ENCODE measurements around the gene DISC1. TPM values are rescaled to one million over a fixed set of nuclear protein-coding genes. Genes with fewer than 3 reads are reported as not detected.

DISC1 gene
- polyA plus RNA-seq, 1 experiment = 5.4 TPM

- Histone ChIP-seq H3K27ac (ENCODE audit: low read depth, low read length) (no peak overlapping the region), H3K27me3 (ENCODE audit: control insufficient read depth, insufficient read depth, low read length) (no peaks in the 10 kb centered on the region), H3K4me3 (ENCODE audit: low read depth, low read length) (no peak overlapping the region), H3K9me3 (ENCODE audit: control insufficient read depth, insufficient read depth, low read length) (no peaks in the 10 kb centered on the region)
- DNase-seq (ENCODE audit: low read depth, low spot score) = no peak
- TF ChIP-seq CTCF (IDR thresholded peaks at IDR 0.05; ENCODE audit: low read depth, low read length) = no peak
- CTCF ChIA-PET = no interaction called here
- POLR2A ChIA-PET = no interaction called here
These were observed 44.2 kb downstream of the DISC1 start for GRCh38 chr1:231670755-231671154.

- Histone ChIP-seq H3K9me3 (ENCODE audit: control insufficient read depth, insufficient read depth, low read length) (no peaks in the 10 kb centered on the region), H3K27ac (ENCODE audit: low read depth, low read length) (no peak overlapping the region), H3K27me3 (ENCODE audit: control insufficient read depth, insufficient read depth, low read length) (no peaks in the 10 kb centered on the region), H3K4me3 (ENCODE audit: low read depth, low read length) (no peak overlapping the region)
- POLR2A ChIA-PET = no interaction called here
- CTCF ChIA-PET = interaction anchor here (1.2 kb wide), 1 partner anchor 82 kb away, joined by 3 read pairs; no protein-coding TSS in a partner anchor
- no peak for DNase-seq (ENCODE audit: low read depth, low spot score)
- no peak for TF ChIP-seq CTCF (IDR thresholded peaks at IDR 0.05; ENCODE audit: low read depth, low read length)
These were observed 48.0 kb downstream of the DISC1 start for GRCh38 chr1:231674575-231674974.

- ChIA-PET POLR2A (no interaction called here), CTCF (no interaction called here)
- Histone ChIP-seq H3K9me3 (ENCODE audit: control insufficient read depth, insufficient read depth, low read length) (no peaks in the 10 kb centered on the region), H3K4me3 (ENCODE audit: low read depth, low read length) (no peak overlapping the region), H3K27me3 (ENCODE audit: control insufficient read depth, insufficient read depth, low read length) (no peaks in the 10 kb centered on the region), H3K27ac (ENCODE audit: low read depth, low read length) (no peak overlapping the region)
- TF ChIP-seq CTCF (IDR thresholded peaks at IDR 0.05; ENCODE audit: low read depth, low read length) = no peak
- no peak for DNase-seq (ENCODE audit: low read depth, low spot score)
These were observed 49.9 kb downstream of the DISC1 start for GRCh38 chr1:231676487-231676886.

- CTCF ChIA-PET = no interaction called here
- Histone ChIP-seq H3K27ac (ENCODE audit: low read depth, low read length) (no peak overlapping the region), H3K9me3 (ENCODE audit: control insufficient read depth, insufficient read depth, low read length) (no peaks in the 10 kb centered on the region)
These were observed 50.9 kb downstream of the DISC1 start for GRCh38 chr1:231677442-231677841.

GRCh38 chr1:231678011-231678432 is 51.4 kb downstream of the DISC1 start:
- peak; percentile 37 for DNase-seq (ENCODE audit: low read depth, low spot score)
- ChIA-PET POLR2A (no interaction called here), CTCF (no interaction called here)
- Histone ChIP-seq H3K4me3 (ENCODE audit: low read depth, low read length) (no peak overlapping the region), H3K27me3 (ENCODE audit: control insufficient read depth, insufficient read depth, low read length) (no peaks in the 10 kb centered on the region), H3K27ac (ENCODE audit: low read depth, low read length) (no peak overlapping the region), H3K9me3 (ENCODE audit: control insufficient read depth, insufficient read depth, low read length) (no peaks in the 10 kb centered on the region)
- no peak for TF ChIP-seq CTCF (IDR thresholded peaks at IDR 0.05; ENCODE audit: low read depth, low read length)

More at GRCh38 chr1:231677442-231677841, 50.9 kb downstream of the DISC1 start:
- Histone ChIP-seq H3K27me3 (ENCODE audit: control insufficient read depth, insufficient read depth, low read length) (no peaks in the 10 kb centered on the region), H3K4me3 (ENCODE audit: low read depth, low read length) (no peak overlapping the region)
- no peak for DNase-seq (ENCODE audit: low read depth, low spot score)
- POLR2A ChIA-PET = no interaction called here
- no peak for TF ChIP-seq CTCF (IDR thresholded peaks at IDR 0.05; ENCODE audit: low read depth, low read length)
